ENCODE results near the gene OTOS.
A peak's percentile ranks its signal among the peaks of the same experiment; 100 is the strongest.

OTOS gene

DNA sequence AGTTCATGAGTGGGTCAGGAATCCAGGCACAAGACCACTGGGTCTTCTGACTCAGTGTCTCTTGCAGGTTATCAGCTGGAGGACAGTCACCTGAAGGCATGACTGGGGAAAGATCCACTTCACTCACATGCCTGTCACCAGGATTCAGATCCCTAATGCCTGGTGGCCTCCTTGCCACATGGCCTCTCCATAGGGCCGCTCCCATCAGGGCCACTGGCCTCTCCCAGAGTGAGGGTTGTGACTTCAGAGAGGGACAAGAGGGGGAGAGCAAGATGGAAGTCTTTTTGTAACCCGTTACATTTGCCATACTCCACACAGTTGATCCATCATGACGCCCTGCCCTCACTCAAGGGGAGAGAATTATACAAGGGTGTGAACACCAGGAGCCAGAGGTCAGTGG lies 13.0 kb upstream of the OTOS start:
- no peak for DNase-seq (ENCODE audit: low read depth in 2 of 2)

DNA sequence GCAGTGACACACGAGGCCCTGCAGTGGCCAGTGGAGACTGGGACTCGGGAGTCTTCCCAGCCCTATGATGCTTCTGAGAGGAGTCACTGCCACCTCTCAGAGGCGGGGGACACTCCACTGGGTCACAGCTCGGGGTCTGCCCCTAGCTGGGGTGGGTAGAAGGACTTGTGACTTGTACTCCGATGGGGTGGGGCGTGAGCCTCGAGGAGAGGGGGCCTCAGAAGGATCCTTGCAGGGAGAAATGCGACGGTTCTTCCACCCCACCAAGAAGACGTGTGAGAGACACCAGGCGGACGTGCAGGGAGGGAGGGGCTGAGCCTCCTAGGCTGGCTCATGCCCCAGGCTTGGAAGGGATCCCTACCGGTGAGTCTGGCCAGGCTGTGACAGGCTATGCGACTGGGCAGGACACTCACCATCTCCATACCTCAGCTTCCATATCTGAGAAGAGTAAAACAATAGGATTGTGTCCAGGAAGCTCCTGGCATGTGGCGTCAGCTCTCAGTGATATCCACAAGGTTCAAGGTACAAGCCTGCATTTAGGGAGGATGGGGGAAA lies 11.1 kb upstream of the OTOS start:
- no peak for DNase-seq (ENCODE audit: low read depth in 2 of 2)

DNA sequence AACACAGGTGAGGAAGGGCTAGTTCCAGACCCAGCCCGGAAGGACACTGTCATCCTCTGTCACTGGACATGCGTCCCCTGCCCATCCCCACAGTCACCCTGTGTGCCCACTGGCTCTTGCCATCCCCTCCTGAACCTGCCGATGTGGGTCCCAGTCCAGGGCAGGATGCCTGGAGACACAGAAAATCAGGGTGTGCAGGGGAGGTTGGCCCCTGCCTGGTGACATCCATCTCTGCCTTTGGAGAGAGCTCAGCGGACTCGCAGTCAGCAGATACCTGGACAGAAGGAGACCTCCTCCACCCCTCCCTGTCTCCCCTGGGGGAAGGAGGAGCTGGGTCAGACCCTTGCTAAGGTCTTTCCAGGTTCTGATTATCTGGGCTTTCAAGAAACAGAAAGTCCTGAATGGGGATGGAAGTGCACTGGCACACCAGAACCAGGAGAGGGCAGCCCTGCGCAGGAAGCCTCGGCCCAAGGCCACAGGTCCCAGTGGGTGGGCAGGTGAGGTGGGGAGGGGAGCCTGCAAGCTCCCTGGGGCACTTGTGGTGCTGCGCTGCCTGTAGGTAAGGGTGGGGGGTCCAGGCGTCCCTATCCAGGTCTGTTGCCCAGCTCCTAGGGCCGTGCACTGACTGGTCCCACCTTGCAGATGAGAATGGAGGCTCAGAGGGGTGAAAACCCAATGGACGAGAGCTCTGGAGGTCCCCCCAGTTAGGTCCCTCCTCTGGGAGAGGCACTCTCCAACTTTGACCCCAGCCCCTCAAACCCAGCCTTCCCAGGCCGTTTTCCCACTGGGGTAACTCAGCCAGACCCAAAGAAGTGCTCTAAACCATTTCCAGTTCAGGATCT lies 9.7 kb upstream of the OTOS start:
- DNase-seq (ENCODE audit: low read depth in 2 of 2): no peak

DNA sequence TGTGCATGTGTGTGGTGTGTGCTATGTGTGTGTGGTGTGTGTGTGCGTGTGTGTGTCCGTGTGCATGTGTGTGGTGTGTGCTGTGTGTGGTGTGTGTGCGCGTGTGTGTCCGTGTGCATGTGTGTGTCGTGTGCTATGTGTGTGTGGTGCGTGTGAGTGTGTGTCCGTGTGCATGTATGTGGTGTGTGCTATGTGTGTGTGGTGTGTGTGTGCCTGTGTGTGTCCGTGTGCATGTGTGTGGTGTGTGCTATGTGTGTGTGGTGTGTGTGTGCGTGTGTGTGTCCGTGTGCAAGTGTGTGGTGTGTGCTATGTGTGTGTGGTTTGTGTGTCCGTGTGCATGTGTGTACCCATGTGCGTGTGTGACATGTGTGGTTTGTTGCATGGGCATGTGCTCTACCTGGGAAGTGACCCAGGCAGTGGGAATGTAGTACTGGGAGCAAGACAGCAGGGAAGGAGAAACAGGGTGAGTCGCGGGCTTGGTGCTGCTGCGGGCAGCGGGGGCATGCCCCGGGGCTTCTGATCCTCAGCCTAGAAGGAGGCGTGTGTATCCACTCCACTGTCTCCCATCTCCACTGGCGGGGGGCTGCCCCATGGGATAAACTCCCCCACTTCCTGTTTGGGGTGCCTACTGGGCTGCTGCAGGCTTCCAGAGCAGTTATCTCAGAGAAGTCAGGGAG lies 7.6 kb upstream of the OTOS start:
- DNase-seq (ENCODE audit: low read depth in 2 of 2): no peak

DNA sequence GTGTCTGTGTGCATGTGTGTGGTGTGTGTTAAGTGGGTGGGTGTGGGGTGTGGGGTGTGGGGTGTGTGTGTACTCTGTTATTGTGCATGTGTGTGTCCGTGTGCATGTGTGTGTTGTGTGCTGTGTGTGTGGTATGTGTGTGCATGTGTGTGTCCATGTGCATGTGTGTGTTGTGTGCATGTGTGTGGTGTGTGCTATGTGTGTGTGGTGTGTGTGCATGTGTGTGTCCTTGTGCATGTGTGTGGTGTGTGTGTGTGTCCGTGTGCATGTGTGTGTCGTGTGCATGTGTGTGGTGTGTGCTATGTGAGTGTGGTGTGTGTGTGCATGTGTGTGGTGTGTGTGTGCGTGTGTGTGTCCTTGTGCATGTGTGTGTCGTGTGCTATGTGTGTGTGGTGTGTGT lies 6.9 kb upstream of the OTOS start:
- DNase-seq (ENCODE audit: low read depth in 2 of 2): no peak

DNA sequence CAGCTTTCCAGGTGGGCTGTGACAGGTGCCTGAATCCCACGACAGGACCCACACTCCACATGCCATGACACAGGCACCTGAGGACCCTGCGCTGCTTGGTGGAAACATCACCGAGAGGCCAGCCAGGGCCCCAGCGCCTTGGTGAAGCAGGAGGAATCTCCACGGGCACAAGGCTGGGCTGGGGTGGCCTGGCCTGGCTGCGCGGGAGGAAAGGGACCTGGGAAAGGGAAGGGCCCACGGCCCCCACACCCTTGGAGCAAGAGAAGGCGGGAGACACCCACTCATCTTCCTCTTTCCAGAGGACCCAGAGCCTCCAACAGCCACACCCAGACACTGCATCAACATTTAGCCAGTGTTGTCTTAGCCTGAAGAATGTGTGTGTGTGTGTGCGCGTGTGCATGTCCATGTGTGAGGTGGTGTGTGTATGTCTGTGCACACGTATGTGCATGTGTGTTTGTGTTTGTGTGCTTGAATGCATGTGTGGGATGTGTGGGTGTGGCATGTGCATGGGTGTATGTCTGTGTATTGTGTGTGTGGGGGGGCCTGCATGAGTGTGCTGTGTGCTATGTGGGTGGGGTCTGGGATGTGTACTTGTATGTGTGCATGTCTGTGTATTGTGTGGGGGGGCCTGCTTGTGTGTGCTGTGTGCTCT lies 6.3 kb upstream of the OTOS start:
- no peak for DNase-seq (ENCODE audit: low read depth in 2 of 2)

DNA sequence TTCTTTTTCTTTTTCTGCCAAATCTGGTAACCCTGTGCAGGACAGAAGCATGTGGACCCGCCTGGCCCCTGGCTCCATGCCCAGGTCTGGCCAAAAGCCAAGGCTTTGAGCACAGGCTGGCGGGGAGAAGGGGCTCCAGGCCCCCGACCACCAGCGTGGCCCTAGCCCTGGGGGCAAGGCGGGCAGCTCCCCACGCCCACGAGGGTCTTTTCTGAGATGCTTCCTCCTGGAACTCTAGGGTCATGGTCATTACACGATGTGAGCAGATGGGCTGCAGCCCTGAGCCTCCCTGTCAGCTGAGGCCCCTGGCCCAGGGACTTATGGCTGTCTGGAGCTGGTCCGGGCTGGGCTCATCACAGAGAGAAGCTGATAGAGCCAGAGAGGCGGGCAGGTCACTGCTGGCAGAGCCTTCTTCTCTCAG lies 5.7 kb upstream of the OTOS start:
- DNase-seq (ENCODE audit: low read depth in 2 of 2): no peak

DNA sequence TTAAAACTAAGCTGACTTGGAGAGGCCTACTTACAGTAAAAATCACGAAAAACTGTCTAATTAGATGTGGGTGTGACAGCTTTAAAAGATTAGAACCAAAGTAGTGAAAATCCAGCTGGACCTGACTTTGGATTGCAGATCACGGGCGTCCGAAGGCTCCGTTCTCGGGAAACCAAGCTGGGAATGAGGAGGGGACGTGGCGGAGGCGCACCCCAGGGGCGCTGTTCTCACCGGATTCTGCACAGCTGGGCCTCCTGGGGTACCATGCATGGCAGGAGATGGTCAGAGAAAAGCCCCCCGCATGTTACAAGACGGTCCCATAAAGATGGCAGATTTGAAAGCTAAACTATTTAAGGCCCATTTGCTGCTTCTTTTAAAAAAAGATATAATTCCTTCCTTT lies 5.0 kb upstream of the OTOS start:
- no peak for DNase-seq (ENCODE audit: low read depth in 2 of 2)

DNA sequence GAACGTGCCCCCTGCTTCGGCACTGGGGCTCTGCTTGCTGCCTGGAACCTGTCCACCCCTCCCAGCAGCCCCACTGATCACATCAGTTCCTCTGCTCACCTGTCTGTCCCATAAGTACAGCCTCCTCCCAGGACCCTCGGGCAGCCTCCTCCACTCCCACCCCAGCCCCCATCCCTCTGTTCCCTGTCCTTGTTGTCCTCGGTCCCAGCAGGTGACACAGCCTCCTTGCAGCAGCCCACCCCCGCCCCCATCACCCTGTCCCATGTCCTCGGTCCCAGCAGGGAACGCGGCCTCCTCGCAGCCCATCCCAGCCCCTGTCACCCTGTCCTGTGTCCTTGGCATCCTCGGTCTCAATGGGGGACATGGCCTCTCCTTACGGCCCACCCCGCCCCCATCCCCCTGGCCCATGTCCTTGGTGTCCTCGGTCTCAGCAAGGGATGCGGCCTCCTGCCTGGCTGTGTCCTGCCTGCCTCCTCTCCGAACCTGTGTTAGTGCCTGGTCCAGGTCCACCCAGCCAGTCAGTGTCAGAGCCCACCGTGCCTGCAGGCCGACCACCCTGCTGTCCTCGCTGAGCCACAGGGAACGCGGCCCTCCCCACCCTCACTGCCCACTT lies 4.3 kb upstream of the OTOS start:
- DNase-seq (ENCODE audit: low read depth in 2 of 2): no peak

DNA sequence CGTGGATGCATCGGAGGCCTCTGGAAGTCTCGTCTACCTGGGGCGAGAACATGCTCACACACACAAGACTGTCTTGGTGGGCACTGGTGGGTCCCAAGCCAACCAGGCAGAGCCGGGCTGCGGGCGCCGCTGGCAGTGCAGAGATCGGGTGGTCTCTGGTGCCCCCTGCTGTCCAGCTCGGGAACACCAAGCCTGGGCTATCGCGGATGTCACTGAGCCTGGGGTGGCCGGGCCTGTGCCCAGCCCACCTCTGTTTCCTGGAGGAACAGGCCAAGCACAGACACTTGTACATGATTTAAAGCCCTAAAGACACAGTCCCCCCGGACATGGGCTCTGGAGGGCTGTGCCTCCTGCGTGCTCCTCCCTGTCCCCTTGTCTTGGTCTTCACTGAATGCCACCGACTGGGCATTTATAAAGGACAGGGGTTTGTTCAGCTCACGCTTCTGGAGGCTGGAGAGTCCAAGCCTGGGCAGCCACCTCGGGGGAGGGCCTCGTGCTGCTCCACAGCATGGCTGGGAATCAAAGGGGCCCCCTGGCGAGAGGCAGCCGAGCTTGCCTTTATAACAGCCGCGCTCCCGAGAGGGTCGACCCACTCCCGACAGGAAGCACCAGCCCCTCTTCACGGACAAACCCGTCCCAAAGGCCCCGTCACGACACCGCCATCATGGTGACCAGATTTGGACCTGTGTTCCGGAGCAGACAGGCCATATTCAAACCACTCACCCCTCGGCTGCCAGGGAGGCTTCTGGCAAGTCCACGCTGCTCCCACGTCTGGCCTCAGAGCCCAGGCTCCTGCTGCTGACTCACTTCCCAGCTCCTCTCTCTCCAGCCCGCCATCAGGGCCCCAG lies 3.6 kb upstream of the OTOS start:
- DNase-seq (ENCODE audit: low read depth in 2 of 2): peak; percentile 54 to 59

DNA sequence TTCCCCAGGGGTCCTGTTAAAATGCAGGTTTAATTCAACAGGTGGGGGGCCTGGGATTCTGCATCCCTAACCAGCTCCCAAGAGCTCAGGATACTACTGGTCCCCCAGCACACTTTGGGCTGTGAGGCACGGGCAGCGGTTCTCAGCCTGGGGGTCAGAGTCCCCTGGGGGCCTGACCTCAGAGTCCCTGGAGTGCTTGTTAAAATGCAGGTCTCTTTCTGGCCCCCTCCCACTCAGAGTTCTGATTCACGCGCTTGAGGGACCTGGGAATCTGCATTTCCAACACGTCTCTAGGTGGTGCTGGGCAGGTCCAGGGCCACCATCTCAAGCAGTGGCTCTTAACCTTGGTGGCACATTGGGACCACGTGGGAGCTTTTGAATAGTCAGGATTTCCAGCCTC lies 2.8 kb upstream of the OTOS start:
- DNase-seq (ENCODE audit: low read depth in 2 of 2): no peak

DNA sequence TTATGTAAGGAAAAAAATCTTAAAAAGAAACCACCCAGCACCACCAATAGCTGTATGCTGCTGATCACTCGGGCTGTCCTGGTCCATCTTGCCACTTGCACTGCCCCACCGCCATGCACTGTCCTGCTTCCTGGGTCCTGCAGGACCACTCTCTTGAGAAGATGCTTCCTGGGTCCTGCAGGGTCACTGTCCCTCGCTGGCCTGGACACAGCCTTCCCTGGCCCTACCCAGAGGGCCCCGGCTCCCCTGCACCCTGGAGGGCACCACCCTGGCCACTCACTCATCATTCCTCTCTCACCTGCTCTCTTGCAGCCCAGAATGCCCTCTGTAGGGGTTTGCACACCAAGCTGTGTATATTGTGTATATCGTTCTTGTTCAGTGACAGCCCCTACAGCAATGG lies 2.4 kb upstream of the OTOS start:
- no peak for DNase-seq (ENCODE audit: low read depth in 2 of 2)

DNA sequence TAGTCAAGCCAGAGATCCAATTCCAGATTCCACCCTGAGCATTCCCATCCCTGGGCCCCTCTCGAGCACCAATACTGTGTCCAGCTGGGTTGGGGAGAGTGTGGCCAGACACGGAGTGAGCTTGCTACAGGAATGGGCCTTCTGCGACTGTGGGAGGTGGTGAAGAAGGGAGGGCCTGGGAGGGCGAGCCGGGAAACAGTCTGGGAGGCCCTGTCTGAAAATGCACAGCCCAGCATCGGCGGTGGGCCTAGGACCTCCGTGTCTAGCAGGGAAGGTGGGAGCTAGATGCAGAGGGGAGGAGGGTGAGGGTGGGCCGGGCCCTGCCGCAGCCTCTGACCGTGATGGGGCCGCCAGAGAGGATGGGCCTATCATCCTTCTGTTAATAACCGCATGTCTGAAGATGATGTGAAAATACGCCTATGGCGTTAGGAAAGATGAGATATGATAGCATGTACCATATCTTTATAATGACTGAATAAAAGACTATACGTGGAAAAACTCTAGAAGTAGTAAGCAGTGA lies 1.9 kb upstream of the OTOS start:
- no peak for DNase-seq (ENCODE audit: low read depth in 2 of 2)

DNA sequence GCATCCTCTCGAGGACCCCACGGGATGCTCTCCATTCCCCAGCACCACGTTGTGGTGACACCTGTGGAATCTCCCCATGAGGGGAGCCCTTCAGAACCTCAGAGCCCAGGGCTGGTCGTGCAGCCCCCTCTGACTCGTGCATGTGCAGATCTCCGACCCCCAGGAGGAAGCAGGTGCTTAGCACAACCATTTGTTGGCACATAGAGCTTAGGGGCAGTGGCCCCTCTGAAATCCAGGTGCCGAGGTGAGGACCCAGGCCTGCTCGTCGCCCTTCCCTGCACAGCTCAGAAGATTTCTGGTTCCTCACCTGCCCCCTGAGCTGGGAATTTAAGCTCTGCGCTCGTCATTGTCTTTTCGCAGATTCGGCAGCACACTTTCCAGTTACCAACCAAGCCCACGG lies 1.3 kb upstream of the OTOS start:
- DNase-seq (ENCODE audit: low read depth in 2 of 2): no peak

DNA sequence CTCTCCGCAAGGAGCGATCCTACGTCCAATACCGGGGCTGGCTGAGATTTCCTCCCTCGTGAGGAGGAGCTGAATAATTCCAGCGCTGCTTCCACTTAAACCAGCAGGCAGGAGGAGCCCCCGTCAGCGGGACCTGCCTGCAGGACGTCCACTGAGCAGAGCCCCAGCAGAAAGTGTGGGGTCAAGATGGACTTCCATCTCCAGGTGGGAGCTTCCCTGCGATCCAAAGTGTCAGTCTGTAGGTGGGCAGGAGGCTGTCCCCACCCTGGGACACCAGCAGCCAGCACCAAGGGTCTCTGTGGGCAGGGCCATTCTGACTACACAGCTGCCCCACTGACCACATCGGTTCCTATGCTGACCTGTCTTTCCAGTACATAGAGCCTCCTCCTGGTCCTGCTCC lies 462 bp upstream of the OTOS start:
- no peak for DNase-seq (ENCODE audit: low read depth in 2 of 2)

DNA sequence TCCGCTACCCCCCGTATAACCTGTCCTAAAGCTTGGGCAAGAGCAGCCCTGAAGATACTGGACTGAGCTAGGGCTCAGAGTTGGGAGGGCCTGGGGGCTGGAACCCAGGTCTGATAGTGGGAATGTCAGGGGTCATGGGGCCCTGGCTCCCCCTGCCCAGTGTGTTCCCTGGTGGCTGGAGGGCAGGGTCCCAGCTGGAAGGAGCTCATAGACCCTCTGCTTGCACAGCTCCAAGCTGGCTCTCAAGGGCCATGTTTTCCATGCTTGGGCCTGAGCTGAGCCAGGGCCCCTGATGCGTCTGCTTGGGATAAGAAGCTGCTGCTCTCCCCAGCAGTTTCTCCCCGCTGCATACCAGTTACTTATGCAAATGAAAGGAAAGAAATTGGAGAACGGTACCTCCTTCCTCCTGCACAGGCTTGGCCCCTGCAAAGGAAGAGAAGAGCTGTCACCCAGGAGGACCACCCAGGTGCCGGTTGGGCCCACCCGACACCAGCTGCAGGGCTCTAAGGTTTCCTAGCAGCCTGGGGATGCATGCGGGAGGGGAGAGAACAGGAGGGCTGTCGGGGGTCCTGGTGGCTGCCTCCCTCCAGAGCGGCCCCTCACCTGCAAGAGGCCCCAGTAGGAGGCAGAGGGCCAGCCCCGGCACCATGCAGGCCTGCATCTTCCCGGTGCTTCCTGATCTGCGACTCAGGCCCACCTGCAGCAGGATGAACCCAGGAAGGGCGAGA lies 628 bp downstream of the OTOS start:
- DNase-seq (ENCODE audit: low read depth in 2 of 2): no peak

DNA sequence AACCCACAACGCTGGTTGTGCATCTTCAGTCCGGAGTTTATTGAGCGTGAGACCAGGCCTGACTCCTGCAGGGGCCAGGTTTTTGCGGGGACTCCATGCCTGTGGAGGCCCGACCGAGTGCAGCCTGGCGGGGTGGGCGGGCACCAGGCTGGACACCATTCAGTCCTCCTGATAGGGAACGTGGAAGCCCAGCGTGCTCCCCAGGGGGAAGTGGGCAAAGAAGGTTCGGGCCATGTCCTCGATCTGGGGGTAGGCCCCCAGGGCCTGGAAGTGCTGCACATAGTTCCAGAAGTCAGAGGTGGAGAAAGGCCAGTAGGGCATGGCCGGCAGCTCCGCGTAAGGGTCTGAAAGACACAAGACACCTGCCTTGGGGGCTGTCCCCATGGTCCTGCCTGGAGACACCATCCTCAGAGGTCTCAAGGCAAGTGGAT lies 1.4 kb downstream of the OTOS start:
- DNase-seq (ENCODE audit: low read depth in 2 of 2): no peak

DNA sequence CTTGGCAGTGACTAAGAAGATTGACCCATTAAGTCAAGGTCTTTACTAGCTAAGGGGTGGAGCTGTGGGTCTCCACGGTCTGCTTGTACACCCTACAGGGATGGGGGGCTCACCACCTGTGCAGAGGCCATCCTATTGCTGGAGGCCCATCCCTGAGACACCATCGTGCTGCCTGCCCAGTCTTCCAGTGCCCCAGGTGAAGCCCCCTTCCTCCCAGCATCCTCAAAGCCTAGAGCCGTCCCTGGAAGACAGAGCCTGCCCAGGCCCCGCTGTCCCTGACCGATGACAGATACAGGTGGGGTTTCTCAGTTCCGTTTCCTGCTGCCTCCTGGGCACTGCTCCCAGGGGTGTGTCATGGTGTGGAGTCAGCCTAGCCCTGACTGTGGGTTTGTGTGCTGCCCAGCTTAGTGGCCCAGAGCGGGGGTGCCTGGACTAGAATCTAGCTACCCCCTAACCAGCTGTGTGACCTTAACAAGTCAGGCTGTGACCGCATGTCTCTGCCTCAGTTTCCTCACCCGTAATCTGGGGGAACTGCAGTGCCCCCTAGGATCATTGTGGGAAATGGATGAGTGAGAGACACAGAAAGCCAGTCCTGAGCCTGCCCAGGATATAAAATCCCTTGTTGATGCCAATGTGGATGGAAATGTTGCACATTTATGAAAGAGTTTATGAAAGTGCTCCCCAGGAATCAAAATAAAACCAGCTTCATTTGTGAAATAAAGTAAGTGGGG lies 2.0 kb downstream of the OTOS start:
- DNase-seq (ENCODE audit: low read depth in 2 of 2): no peak

DNA sequence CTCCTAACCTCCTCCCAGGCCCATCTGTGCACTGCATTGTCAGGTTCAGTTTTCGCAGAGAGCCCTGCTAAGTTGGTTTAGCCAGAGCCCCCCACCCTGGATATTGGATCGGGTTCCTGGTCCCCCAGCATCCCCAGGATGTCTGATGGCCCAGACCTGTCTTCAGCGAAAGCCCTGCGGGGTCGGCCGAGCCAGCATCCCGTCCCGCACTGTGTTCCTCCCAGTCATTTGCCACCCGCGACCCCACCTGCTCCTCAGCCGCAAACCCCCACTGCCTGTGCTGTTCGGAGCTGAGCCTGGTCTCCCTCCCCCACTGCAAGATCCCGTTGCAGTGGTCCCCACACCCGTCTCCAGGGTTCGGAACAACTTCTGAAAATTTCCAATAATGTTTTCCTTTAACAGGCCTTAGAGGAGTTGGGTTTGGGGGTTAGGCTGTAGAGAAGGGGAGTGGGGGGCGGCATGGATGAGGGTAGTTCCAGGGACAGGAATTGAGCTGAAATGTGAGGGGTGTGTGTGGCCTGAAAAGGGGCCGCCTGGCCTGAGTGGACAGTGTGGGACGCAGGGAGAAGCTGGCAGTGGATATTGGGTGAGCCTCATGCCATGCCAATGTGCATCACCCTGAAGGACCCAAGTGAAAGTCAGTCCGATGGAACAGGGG lies 2.7 kb downstream of the OTOS start:
- DNase-seq (ENCODE audit: low read depth in 2 of 2): no peak
